DOHH2 (cell line): Measurements from ENCODE around the gene SPATA2.

ENCODE experiments used
- H3F3A ChIP-seq: fragments of 200-600 bp; sonication (generic), shearing (Covaris generic); 2 replicates; pipeline ENCODE4 v1.6.0; 2016; ENCODE audit warnings: antibody characterized with exemption, mild to moderate bottlenecking; ENCODE audit not compliant: control insufficient read depth, insufficient read depth
- H3K27ac ChIP-seq: fragments of 200-600 bp; sonication (generic); 2 replicates; pipeline ENCODE4 v1.5.1; 2014; ENCODE audit warnings: low read depth, mild to moderate bottlenecking, low read length, moderate library complexity
- H3K27me3 ChIP-seq: fragments of 200-600 bp; sonication (generic); 2 replicates; pipeline ENCODE4 v1.6.1; 2014; ENCODE audit warnings: mild to moderate bottlenecking, low read length, mixed read lengths; ENCODE audit not compliant: control insufficient read depth
- H3K36me3 ChIP-seq: fragments of 200-600 bp; sonication (generic); 2 replicates; pipeline ENCODE4 v1.6.1; 2014; ENCODE audit warnings: mild to moderate bottlenecking, low read length, moderate library complexity, mixed read lengths; ENCODE audit not compliant: control insufficient read depth
- H3K4me1 ChIP-seq: fragments of 200-600 bp; sonication (generic); 2 replicates; pipeline ENCODE4 v1.6.1; 2014; ENCODE audit warnings: mild to moderate bottlenecking, low read length, mixed read lengths; ENCODE audit not compliant: control insufficient read depth
- H3K4me2 ChIP-seq: fragments of 200-600 bp; sonication (generic); 2 replicates; pipeline ENCODE4 v1.6.0; 2014; ENCODE audit warnings: mild to moderate bottlenecking, low read length, moderate library complexity
- H3K4me3 ChIP-seq: fragments of 200-600 bp; sonication (generic); 2 replicates; pipeline ENCODE4 v1.5.1; 2014; ENCODE audit warnings: mild to moderate bottlenecking, low read length, mixed read lengths
- H3K79me2 ChIP-seq: fragments of 200-600 bp; sonication (generic); 2 replicates; pipeline ENCODE4 v1.6.1; 2014; ENCODE audit warnings: mild to moderate bottlenecking, low read length, mixed read lengths; ENCODE audit not compliant: control insufficient read depth
- H3K9me2 ChIP-seq: fragments of 200-600 bp; sonication (generic); replicated peaks from 2 replicates; pipeline ENCODE4 v1.6.1; 2014; ENCODE audit warnings: mild to moderate bottlenecking, low read length, mixed read lengths; ENCODE audit not compliant: control insufficient read depth
- H3K9me3 ChIP-seq: fragments of 200-600 bp; sonication (generic); 2 replicates; pipeline ENCODE4 v1.6.1; 2014; ENCODE audit warnings: antibody characterized with exemption, low read length, mixed read lengths; ENCODE audit not compliant: control insufficient read depth, insufficient read depth
- H4K20me1 ChIP-seq: fragments of 200-600 bp; sonication (generic); 2 replicates; pipeline ENCODE4 v1.6.0; 2014; ENCODE audit warnings: low read depth, mild to moderate bottlenecking, antibody characterized with exemption, low read length, moderate library complexity; ENCODE audit not compliant: control insufficient read depth, insufficient read depth
- EZH2phosphoT487 ChIP-seq: fragments of 200-600 bp; sonication (generic); IDR thresholded peaks from 2 replicates; pipeline ENCODE4 v1.6.1; 2017; ENCODE audit warnings: borderline replicate concordance, mild to moderate bottlenecking, antibody characterized with exemption, low read length, moderate library complexity, mixed read lengths
- TF ChIP-seq, protein P1 (sequence below): fragments of 200-600 bp; sonication (generic); IDR thresholded peaks from one replicate; pipeline ENCODE4 v1.5.1; 2014; ENCODE audit warnings: antibody characterized with exemption, mild to moderate bottlenecking, low read depth, low read length; ENCODE audit not compliant: poor library complexity, severe bottlenecking

The SPATA2 gene

DNA sequence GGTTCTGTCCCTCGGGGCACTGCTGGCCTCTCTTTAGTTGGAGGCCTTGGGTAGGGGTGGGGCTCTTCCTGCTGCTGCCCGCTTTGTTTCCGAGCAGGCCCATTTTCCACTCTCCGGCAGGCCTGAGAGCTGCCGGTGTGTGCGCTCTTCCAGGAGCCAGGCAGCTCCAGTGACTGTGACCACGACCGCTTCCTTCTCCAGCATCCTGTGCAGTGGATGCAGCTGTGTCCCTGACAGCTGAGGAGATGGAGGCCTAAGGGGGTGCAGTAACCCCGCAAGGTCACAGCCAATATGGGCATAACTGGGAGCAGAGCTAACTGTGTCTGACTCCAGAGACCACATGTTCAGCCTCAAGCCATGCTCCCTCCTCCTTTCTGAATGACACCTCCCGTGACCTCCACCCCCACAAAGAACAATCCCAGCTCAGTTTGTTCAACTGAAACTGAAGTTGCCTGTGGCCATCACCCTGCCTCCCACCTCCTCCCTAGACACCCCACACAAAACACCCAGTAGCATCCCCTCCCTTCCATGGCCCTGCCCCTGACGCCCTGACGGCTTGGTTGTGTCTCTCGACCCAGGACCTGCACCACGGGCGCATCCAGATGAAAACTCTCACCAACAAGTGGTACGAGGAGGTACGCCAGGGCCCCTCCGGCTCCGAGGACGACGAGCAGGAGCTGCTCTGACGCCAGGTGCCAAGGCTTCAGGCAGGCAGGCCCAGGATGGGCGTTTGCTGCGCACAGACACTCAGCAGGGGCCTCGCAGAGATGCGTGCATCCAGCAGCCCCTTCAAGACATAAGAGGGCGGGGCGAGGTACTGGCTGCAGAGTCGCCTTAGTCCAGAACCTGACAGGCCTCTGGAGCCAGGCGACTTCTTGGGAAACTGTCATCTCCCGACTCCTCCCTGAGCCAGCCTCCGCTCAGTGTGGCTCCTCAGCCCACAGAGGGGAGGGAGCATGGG, 27.8 kb downstream of the SPATA2 start:
- peaks cover 26% of the 10 kb centered on the region; the same call in 1 of the 2 replicates for H3K36me3 ChIP-seq

DNA sequence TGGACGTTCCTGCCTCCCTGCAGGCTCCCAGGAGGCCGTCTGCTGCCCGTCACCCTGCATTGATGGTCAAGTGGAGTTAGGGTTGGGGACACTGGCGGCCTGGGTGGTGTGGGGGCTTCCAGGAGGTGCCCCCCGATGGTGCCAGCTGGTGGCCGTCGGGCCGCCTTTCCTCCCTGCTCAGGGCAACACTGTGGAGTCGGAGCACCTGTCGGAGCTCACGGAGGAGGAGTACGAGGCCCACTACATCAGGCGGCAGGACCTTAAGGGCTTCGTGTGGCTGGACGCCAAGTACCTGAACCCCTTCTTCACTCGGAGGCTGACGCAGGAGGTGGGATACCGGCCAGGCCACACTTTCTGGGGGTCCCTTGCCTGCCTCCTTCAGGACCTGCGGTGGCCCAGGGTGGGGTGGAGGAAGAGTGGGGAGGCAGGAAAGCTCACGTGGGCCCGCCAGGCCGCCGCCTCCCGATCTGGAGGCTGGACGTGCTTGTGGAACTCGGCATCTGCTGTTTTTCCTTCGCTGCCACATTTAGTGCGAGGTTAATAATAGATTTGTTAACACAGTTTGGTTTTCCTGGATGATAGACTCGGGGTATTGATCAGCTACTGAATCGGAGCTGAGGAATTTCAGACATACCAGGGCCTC, 28.6 kb downstream of the SPATA2 start:
- Histone ChIP-seq H3K4me3 (no peak overlapping the region), H3K9me3 (no peaks in the 10 kb centered on the region), H3F3A (peaks cover 2% of the 10 kb centered on the region; the same call in 1 of the 2 replicates), H3K9me2 (no peaks in the 10 kb centered on the region), H3K36me3 (peaks cover 26% of the 10 kb centered on the region; the same call in 1 of the 2 replicates), H3K4me2 (no peak overlapping the region), H3K27me3 (no peaks in the 10 kb centered on the region), H3K79me2 (no peaks in the 10 kb centered on the region), H3K27ac (no peak overlapping the region), H4K20me1 (no peaks in the 10 kb centered on the region), H3K4me1 (peaks cover 8% of the 10 kb centered on the region)
- TF ChIP-seq, protein P1, sequence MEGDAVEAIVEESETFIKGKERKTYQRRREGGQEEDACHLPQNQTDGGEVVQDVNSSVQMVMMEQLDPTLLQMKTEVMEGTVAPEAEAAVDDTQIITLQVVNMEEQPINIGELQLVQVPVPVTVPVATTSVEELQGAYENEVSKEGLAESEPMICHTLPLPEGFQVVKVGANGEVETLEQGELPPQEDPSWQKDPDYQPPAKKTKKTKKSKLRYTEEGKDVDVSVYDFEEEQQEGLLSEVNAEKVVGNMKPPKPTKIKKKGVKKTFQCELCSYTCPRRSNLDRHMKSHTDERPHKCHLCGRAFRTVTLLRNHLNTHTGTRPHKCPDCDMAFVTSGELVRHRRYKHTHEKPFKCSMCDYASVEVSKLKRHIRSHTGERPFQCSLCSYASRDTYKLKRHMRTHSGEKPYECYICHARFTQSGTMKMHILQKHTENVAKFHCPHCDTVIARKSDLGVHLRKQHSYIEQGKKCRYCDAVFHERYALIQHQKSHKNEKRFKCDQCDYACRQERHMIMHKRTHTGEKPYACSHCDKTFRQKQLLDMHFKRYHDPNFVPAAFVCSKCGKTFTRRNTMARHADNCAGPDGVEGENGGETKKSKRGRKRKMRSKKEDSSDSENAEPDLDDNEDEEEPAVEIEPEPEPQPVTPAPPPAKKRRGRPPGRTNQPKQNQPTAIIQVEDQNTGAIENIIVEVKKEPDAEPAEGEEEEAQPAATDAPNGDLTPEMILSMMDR, result no peak
- TF ChIP-seq EZH2phosphoT487, result no peak

More for the DNA sequence above, 27.8 kb downstream of the SPATA2 start:
- Histone ChIP-seq H3K27me3 (no peaks in the 10 kb centered on the region), H3K9me3 (no peaks in the 10 kb centered on the region), H4K20me1 (no peaks in the 10 kb centered on the region), H3K9me2 (no peaks in the 10 kb centered on the region), H3F3A (peaks cover 3% of the 10 kb centered on the region; the same call in 1 of the 2 replicates), H3K4me1 (peaks cover 8% of the 10 kb centered on the region), H3K27ac (no peak overlapping the region), H3K4me2 (no peak overlapping the region), H3K4me3 (no peak overlapping the region), H3K79me2 (no peaks in the 10 kb centered on the region)
- TF ChIP-seq, protein P1, result no peak

DNA sequence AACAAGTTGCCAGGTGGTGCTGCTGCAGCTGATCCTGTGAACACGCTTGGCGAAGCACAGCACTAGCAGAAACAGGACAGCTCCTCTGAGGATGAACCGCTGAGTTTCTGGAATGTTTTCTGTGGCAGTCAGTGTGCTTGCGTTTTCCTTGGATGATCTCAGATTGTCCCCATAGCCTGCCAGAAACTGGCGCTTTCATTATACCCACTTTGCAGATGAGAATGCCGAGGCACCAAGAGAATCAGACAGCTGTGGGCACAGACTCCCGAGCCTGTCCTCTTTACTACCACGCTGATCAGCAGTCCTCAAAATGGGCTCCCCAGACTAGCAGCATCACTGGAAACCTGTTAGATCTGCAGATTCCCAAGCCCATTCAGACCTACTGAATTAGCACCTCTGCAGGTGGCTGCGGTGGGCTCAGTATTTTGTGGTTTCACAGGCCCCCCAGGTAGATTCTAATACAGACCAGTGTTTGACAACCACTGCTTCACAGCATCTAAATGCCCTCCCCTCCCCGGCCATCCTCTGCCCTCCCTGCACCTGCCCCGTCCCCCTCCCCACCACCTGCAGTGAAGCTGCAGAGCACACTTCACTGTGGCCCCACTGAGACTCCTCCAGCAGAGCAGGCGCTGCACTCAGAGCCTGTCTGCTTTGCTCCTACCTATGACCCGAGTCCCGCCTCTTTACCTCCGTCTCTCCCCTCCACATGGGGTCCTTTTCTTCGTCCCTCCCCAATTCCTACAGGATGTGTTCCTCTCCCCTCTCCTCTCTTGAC, 29.6 kb downstream of the SPATA2 start:
- Histone ChIP-seq H3K4me1 (peaks cover 8% of the 10 kb centered on the region), H3K36me3 (peaks cover 29% of the 10 kb centered on the region; the same call in 1 of the 2 replicates), H3K9me3 (no peaks in the 10 kb centered on the region), H3K79me2 (no peaks in the 10 kb centered on the region), H3K27ac (no peak overlapping the region), H3K4me3 (no peak overlapping the region), H3K27me3 (no peaks in the 10 kb centered on the region), H3K4me2 (no peak overlapping the region), H3K9me2 (no peaks in the 10 kb centered on the region), H4K20me1 (no peaks in the 10 kb centered on the region), H3F3A (no peaks in the 10 kb centered on the region)
- TF ChIP-seq EZH2phosphoT487, result no peak
- TF ChIP-seq, protein P1, result no peak
